ENCODE measurements around the gene CCDC71. TPM values are rescaled to one million over a fixed set of nuclear protein-coding genes. Genes with fewer than 3 reads are reported as not detected.

CCDC71 gene
- total and polyA plus RNA-seq, 2 of the 13 experiments (the other 11 are each of a cell fraction or from before 2014, with no cell fraction given), result 9.7 to 14.3 TPM

DNA sequence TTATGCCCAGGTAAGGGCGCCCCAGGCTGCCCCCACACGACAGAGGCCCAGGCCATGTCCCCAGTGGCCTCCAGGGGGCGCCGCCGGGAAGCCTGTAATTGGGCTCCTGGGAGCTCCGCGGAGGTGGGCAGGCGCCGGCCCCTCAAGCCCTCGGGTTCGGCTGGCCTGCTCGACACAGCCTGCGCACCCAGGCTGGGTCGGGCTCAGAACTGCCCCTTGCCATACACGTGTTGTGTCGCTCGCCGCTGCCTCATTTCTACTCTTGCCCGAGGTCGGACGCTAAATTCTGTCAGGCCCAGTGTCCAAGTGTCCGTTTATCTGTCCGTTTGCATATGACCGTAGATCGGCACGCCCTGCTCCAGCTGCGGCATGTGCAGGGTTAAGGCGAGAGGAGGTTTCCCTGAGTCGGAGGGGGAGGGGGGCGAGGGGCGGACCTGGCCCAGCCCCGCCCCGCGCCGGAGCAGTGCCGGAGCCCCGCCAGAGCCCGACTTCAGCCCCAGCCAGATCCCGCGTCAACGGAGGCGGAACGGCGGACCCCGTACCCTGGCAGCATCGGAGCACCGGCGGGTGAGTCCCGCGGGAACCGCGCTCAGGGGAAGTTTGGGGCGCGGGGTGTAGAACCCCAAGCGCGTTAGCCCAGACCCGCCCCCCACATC lies 5.1 kb upstream of the CCDC71 start, which contains the start of gene KLHDC8B (continued):
- TF ChIP-seq ZNF839 (CRISPR knock-in tag; IDR thresholded peaks at IDR 0.05; ENCODE audit: borderline replicate concordance), result peak; percentile 51; the same call in 1 of the 2 replicates
- TF ChIP-seq THAP8 (CRISPR knock-in tag; IDR thresholded peaks at IDR 0.05; ENCODE audit: borderline replicate concordance), result peak; percentile 34; the same call in 1 of the 2 replicates
- no peak for TF ChIP-seq ZNF354B (CRISPR knock-in tag; IDR thresholded peaks at IDR 0.05)
- TF ChIP-seq MEF2D (CRISPR knock-in tag; IDR thresholded peaks at IDR 0.05), result peak; percentile 49; the same call in 1 of the 2 replicates
- TF ChIP-seq ZFP91 (CRISPR knock-in tag; IDR thresholded peaks at IDR 0.05; ENCODE audit: borderline replicate concordance), result peak; percentile 89
- TF ChIP-seq MLLT10 (CRISPR knock-in tag; IDR thresholded peaks at IDR 0.05), result no peak
- TF ChIP-seq, protein P1, sequence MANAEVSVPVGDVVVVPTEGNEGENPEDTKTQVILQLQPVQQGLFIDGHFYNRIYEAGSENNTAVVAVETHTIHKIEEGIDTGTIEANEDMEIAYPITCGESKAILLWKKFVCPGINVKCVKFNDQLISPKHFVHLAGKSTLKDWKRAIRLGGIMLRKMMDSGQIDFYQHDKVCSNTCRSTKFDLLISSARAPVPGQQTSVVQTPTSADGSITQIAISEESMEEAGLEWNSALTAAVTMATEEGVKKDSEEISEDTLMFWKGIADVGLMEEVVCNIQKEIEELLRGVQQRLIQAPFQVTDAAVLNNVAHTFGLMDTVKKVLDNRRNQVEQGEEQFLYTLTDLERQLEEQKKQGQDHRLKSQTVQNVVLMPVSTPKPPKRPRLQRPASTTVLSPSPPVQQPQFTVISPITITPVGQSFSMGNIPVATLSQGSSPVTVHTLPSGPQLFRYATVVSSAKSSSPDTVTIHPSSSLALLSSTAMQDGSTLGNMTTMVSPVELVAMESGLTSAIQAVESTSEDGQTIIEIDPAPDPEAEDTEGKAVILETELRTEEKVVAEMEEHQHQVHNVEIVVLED (CRISPR knock-in tag; IDR thresholded peaks at IDR 0.05; ENCODE audit: borderline replicate concordance), result 0 out of 2 replicates have a peak, but pooled peaks have one; percentile 55
- TF ChIP-seq ARID4A (CRISPR knock-in tag; IDR thresholded peaks at IDR 0.05; ENCODE audit: borderline replicate concordance), result peak; percentile 89; the same call in 1 of the 2 replicates
- peak; percentile 83 for TF ChIP-seq ZFY (CRISPR knock-in tag; IDR thresholded peaks at IDR 0.05)
- TF ChIP-seq ZNF557 (CRISPR knock-in tag; IDR thresholded peaks at IDR 0.05), result peak; percentile 54; the same call in 1 of the 2 replicates
- peak; percentile 70; the same call in 1 of the 2 replicates for TF ChIP-seq PHF8 (CRISPR knock-in tag; IDR thresholded peaks at IDR 0.05)
- TF ChIP-seq ZNF788 (CRISPR knock-in tag; IDR thresholded peaks at IDR 0.05; ENCODE audit: borderline replicate concordance), result no peak; the same call in 1 of the 2 replicates

Data from HepG2 (cell line).